ENCODE results near the gene RNF208. TPM values are rescaled to one million over a fixed set of nuclear protein-coding genes. Genes with fewer than 3 reads are reported as not detected.
"Not testable (repeated sequence)": the region's sequence is repeated elsewhere in the genome, so short reads cannot be mapped to it uniquely, and the experiment has no call there.

Gene RNF208
- total RNA-seq, 2 experiments from 2014 or later: 8.0 to 10.4 TPM

- no peak for DNase-seq
- ChIA-PET POLR2A (interaction anchor here (0.7 to 2.3 kb wide), 3 partner anchors 9 to 16 kb away, joined by 3 to 8 read pairs (median 5); partner anchors contain the start of gene TOR4A), CTCF (no interaction called here)
- Mint-ChIP-seq H3K9me3 (no peaks in the 10 kb centered on the region), H3K27ac (no peak overlapping the region), H3K4me1 (ENCODE audit: low read depth) (no peaks in the 10 kb centered on the region), H3K36me3 (ENCODE audit: low read depth) (peaks cover 33% of the 10 kb centered on the region), H3K27me3 (no peaks in the 10 kb centered on the region), H3K4me3 (no peak overlapping the region)
- ATAC-seq: no peak
- intact Hi-C loops (cut with micrococcal nuclease): no loop called here
- TF ChIP-seq CTCF (IDR thresholded peaks at IDR 0.05): no peak
Measured at GRCh38 chr9:137265496-137266161, 43.6 kb upstream of the RNF208 start.

DNA sequence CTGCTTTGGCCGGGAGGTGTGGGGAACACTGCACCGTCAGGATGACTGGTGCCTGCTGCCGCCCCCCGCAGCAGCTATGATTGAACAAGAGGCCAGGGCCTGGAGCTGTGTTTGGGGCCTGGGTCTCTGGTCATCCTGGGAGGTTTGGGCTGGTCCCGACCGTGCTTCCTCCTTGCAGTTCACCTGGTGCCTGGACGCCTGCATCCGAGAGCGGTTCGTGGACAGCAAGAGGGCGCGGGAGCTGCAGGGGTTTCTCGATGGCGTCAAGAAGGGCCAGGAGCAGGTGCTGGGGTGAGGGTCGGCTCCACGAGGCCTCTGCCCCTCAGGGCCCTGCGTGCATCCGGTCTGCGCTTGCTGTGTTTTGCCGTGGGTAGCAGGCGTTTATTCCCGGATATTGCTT lies 42.0 kb upstream of the RNF208 start:
- no peak for ATAC-seq
- ChIA-PET POLR2A (interaction anchor here (0.5 to 2.3 kb wide), 5 partner anchors 10 to 146 kb away, joined by 3 to 8 read pairs (median 3); no protein-coding TSS in a partner anchor), CTCF (no interaction called here)
- DNase-seq: no peak
- intact Hi-C loops (cut with micrococcal nuclease): no loop called here
- H3K4me1 Mint-ChIP-seq (ENCODE audit: low read depth): no peaks in the 10 kb centered on the region
- no peak overlapping the region for H3K27ac Mint-ChIP-seq
- H3K27me3 Mint-ChIP-seq: no peaks in the 10 kb centered on the region
- H3K36me3 Mint-ChIP-seq (ENCODE audit: low read depth): peaks cover 25% of the 10 kb centered on the region
- TF ChIP-seq CTCF (IDR thresholded peaks at IDR 0.05): no peak
- no peak overlapping the region for H3K4me3 Mint-ChIP-seq
- no peaks in the 10 kb centered on the region for H3K9me3 Mint-ChIP-seq

DNA sequence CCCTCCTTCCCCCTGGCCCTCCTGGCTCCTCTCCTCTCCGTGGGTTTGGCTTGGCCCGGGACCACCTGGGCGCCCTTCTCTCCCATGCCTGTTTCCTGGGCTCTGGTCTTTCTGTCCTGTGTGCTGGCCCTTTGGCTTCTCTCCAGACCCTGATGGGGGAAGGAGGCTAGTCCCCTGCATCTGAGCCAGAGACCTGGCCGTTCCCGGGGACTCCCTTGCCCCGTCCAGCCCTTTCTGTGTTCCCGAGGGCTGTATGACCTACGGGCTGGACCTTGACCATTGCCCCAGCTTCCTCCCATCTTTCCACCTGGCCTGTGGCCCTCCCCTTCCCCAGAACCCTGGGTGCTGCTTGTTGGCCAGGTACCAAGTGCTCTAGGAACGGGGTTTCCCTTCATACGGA lies 41.5 kb upstream of the RNF208 start:
- TF ChIP-seq CTCF (IDR thresholded peaks at IDR 0.05): no peak
- ChIA-PET POLR2A (interaction anchor here (0.5 to 1.0 kb wide), 2 partner anchors 13 to 147 kb away, joined by 3 read pairs; no protein-coding TSS in a partner anchor), CTCF (no interaction called here)
- Mint-ChIP-seq H3K36me3 (ENCODE audit: low read depth) (peaks cover 21% of the 10 kb centered on the region), H3K27ac (no peak overlapping the region), H3K9me3 (no peaks in the 10 kb centered on the region), H3K4me1 (ENCODE audit: low read depth) (no peaks in the 10 kb centered on the region), H3K27me3 (no peaks in the 10 kb centered on the region), H3K4me3 (no peak overlapping the region)
- intact Hi-C loops (cut with micrococcal nuclease): no loop called here
- DNase-seq (no peak), ATAC-seq (no peak)

DNA sequence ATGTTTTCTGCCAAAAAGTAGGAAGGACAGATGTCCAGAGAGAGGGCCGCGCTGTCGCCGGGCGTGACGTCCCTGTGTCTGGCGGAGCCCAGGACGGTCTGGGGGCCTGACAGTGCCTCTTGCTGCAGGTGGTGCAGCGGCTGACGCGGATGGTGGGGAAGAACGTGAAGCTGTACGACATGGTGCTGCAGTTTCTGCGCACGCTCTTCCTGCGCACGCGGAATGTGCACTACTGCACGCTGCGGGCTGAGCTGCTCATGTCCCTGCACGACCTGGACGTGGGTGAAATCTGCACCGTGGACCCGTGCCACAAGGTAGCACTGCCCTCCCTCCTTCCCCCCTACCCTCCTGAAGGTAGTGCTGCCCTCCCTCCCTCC lies 40.9 kb upstream of the RNF208 start:
- ATAC-seq (no peak), DNase-seq (no peak)
- no peak overlapping the region for H3K4me3 Mint-ChIP-seq
- ChIA-PET CTCF (no interaction called here), POLR2A (no interaction called here)
- intact Hi-C loops (cut with micrococcal nuclease): no loop called here
- H3K9me3 Mint-ChIP-seq: no peaks in the 10 kb centered on the region
- no peaks in the 10 kb centered on the region for H3K4me1 Mint-ChIP-seq (ENCODE audit: low read depth)
- no peaks in the 10 kb centered on the region for H3K27me3 Mint-ChIP-seq
- H3K36me3 Mint-ChIP-seq (ENCODE audit: low read depth): peaks cover 19% of the 10 kb centered on the region
- TF ChIP-seq CTCF (IDR thresholded peaks at IDR 0.05): no peak
- H3K27ac Mint-ChIP-seq: no peak overlapping the region

DNA sequence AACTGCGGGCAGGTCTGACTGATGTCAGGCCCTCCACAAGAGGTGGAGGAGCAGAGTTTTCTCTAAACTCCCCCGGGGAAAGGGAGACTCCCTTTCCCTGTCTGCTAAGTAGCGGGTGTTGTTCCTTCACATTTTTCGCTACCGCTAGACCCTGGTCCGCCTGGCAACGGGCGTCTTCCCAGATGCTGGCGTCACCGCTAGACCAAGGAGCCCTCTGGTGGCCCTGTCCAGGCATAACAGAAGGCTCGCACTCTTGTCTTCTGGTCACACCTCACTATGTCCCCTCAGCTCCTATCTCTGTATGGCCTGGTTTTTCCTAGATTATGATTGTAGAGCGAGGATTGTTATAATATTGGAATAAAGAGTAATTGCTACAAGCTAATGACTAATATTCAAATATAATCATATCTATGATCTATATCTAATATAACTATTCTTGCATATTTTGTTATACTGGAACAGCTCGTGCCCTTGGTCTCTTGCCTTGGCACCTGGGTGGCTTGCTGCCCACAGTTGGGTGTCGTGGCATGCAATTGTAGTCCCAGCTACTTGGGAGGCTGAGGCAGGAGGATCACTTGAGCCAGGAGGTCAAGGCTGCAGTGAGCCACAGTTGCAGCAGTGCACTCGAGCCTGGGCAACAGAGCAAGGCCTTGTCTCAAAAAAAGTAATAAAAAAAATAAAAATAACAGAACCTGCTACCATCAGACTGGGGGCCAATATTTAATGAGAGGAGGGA lies 40.3 kb upstream of the RNF208 start:
- H3K4me3 Mint-ChIP-seq; H3K9me3 Mint-ChIP-seq; POLR2A ChIA-PET; H3K4me1 Mint-ChIP-seq (ENCODE audit: low read depth); intact Hi-C loops (cut with micrococcal nuclease); H3K27ac Mint-ChIP-seq; ATAC-seq; DNase-seq; H3K27me3 Mint-ChIP-seq: not testable (repeated sequence)
- peak; percentile 45 for TF ChIP-seq CTCF (IDR thresholded peaks at IDR 0.05)
- H3K36me3 Mint-ChIP-seq (ENCODE audit: low read depth): peaks cover 16% of the 10 kb centered on the region
- CTCF ChIA-PET: interaction anchor here (1.4 to 1.6 kb wide), 2 partner anchors 12 to 39 kb away, joined by 3 to 4 read pairs; no protein-coding TSS in a partner anchor
